Measurements from ENCODE around the gene ATP10B.
A peak's percentile ranks its signal among the peaks of the same experiment; 100 is the strongest.

Gene ATP10B

GRCh38 chr5:160805376-160805775 lies 46.6 kb downstream of the ATP10B start:
- no peak for DNase-seq

DNA sequence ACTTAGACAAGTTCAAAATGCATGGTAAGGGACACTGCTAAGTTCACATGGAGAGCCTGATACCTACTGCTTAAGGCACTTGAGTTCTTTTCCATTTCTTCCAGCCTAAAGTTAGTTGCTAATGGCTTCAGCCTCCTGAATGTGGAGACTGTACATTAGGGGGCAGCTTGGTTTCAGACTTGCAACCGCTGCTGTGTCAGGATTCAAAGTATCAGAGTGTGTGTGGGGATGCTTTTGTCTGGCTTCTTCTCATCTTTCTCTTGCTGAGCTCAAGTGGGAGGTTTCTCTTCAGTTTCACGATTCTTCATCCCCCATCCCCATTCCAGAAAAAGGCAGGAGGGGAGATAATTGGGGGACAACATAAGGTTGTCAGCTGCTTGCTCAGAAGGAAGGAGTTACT lies 49.4 kb downstream of the ATP10B start:
- DNase-seq, result no peak

DNA sequence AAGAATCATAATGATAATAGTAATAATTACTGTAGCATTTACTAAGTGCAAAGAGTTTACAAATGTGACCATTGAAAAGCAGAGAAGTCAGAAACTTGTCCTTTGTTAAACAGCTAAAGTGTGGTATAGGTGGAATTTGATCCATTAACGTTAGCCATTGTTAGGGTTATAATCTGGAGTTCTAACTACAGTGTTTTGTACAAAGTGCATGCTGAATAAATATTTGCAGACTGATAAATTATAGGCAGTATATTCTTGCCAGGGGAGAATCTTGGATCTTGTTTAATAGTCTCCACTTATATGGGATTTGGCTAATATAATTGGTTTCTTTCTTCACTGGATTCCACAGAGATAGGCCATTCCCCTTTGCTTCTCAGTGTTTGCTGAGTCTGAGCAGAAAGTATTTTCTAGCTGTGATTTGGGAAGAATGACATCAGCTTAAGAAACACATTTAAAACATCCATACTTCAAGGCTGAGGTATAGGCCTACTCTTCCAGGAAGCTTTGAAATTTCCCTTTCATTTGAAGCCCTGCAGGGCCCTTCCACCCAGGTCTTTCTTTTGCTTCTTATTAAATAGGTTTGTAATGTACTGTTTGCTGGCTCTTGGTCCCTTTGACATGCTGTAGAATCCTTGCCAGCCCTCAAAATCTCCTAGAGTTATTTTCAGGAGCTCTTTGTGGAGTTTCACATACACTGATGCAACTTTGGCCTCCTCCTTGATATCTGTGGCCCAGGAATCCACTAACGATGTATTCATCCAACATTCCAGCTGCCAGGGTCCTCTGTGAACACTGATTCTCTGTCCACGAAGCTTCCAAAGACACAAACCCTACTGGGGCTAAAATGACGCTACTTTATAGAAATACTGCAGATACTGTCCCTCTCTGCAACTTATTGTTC lies 51.4 kb downstream of the ATP10B start:
- DNase-seq, result no peak

DNA sequence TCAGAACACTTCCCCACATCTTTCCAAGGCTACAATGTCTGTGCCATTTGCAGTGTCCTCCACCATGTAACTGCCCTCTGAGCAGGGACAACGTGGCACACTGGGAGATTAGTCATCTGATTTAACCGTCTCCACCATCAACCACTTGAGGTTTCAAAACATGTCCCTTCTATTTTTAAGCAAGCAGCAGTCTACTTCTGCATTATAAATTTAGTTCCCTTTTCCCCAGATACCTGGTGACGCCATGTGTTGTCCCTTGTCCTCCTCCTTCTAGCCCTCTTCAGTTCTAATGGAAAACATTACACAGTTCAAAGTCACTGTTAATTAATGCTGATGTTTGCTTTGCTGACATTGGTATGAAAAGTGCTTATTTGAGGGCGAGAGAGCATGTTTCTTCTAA lies 52.8 kb downstream of the ATP10B start:
- DNase-seq, result no peak

DNA sequence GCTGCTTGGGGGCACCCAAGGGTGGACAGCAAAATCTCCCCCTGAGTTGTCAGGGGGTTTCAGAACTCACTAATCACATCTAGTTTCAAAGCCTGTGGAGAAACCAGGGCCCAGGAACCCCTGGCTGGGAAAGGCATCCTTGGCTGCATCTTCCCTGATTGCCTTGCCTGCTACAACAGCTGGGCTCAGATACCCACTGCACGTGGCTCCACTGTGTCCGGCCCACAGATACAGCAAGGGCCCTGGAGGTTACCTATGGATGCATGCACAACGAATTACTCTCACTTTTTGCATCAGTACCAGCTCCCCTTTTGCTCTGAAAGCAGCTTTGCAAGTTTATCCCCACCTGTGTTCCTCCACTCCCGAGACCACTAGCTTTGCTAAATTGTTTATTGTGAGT lies 55.0 kb downstream of the ATP10B start:
- no peak for DNase-seq

GRCh38 chr5:160793530-160793899 lies 58.5 kb downstream of the ATP10B start:
- no peak for DNase-seq

DNA sequence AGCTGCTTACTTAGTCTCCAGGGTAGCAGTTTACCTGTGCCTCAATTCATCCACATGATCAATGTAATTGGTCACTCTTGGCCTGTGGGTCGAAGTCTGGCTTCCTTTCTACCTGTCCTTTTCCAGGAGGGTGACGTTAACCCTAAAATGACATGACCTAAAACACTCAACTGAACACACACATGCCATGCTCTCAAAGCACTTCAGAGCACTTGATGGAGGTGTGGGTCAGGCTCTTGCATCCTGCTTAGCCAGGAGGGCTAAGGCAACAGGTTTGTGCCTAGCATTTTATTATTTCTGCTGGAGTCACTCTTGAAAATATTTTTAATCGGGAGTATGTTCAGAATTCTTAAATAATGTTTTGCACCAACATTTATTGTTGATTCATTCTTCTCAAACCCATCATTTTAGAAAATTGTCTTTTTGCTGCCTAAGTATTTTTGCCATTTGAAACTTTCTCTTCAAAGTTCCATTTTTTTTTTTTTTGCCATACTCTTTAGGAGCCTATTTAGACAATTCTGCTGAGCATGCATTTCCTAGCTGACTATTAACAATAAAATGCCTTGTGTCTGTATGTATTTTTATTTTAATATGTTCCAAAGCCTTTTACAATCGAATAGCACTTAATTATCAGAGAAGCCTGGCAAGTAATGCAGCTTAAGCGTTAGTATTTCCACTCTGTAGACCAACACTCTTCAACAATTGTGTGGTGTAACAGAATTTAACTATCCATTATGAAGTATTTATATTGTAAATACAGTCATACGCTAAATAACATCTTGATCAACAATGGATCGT lies 59.1 kb downstream of the ATP10B start:
- DNase-seq, result no peak

GRCh38 chr5:160792281-160792680 lies 59.7 kb downstream of the ATP10B start:
- no peak for DNase-seq

DNA sequence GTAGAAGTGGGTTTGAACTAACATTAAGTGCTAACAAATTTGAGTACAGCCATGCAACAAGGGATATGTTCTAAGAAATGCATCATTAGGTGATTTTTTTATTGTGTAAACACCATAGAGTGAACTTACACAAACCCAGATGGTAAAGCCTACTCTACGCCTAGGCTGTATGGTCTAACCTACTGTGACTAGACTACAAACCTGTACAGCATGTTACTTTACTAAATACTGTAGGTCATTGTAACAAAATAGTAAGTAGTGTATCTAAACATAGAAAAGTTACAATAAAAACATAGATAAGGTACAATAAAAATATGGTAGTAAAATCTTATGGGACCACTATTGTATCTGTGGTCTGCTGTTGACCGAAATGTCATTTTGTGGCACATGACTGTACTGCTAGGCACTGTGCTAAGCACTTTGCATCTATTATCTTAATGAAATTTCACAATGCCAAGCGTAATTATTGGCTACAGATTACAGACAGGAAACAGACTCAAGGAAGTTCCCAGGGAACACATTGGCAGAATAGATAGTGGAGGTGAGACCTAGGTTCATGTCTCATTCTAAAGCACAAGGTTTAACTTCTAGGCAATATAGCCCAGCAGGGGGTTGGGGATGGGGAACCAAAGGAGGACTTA lies 62.7 kb downstream of the ATP10B start:
- no peak for DNase-seq

- DNase-seq, result no peak
Measured at GRCh38 chr5:160788102-160788660, 63.8 kb downstream of the ATP10B start.

DNA sequence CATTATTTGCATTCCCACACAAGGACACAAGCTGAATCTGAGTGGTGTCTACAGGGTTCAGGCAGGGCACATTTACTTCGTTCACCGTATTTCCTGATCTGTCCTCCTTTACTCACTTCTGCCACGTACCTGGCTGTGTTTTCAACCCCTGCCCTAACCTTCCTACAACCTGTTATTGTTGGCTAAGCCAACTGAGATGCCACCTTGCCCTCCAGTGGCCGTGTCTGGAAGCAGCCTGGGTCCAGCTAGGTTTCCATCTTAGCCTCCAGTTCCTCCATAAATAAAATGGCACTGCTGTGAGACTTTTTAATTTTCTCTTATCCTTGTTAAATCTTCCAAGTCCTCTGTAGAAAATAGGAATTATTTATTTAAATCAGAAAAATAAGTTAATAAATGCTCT lies 64.8 kb downstream of the ATP10B start:
- DNase-seq, result peak; percentile 28

- no peak for DNase-seq
Measured at GRCh38 chr5:160774666-160775315, 77.2 kb downstream of the ATP10B start.

GRCh38 chr5:160773646-160774410 lies 78.2 kb downstream of the ATP10B start:
- no peak for DNase-seq

DNA sequence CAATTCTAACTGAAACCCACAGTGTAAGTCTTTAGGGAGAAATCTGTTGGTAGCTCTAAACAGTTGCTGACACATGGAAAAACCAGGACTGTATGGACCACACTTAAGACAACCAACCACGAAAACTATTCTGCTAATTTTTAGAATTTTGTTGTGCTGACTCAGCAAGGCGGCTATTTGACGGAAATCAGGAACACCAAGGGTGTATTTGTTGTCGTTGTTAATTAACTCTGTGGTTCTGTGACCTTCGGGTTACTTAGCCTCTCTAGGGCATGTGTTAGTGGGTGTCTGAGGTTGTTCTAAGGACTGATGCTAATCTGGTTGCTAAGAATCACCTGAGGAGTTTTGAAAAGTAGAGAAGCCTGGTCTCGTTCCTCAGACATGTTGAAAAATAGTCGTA lies 79.2 kb downstream of the ATP10B start:
- no peak for DNase-seq

GRCh38 chr5:160770718-160771117 lies 81.3 kb downstream of the ATP10B start:
- no peak for DNase-seq

- no peak for DNase-seq
Measured at GRCh38 chr5:160769301-160769700, 82.7 kb downstream of the ATP10B start.

DNA sequence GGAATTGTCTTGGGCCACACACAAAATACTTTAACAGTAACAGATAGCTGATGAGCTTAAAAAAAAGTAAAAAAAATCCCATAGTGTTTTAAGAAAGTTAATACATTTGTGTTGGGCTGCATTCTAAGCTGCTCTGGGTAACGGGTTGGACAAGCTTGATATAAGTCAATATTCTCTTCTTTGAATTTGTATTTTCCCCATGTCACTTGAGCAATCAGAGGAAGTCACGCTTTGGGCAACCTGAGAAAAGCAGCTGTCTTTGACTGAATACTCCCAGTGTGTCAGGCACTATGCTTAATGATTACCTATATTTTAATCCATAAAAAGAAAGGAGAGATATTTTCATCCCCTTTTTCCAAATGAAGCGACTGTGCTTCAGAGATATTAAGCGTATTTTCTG lies 84.9 kb downstream of the ATP10B start:
- no peak for DNase-seq

- DNase-seq, result no peak
Measured at GRCh38 chr5:160760008-160760407, 92.0 kb downstream of the ATP10B start.

GRCh38 chr5:160757194-160757593 lies 94.8 kb downstream of the ATP10B start:
- no peak for DNase-seq

GRCh38 chr5:160750938-160751657 lies 100.9 kb downstream of the ATP10B start:
- DNase-seq, result no peak

DNA sequence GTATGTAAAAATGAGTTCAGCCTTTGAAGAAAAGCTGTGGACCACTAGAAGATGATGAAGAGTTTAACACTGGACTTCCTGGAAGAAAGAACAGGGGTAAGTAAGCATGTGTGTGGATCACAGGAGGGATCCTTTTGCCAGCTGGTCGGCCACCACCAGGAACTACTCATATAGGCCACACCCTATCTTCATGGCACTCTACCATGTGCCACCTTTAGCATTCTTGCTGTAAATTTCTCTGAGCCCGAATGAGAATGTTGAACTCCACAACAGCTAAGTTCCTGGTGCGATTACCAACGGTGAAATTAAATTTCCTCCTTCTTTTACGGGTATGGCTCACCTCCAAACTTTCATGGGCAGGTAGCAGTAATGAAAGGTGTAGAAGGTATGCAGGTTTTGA lies 102.3 kb downstream of the ATP10B start:
- no peak for DNase-seq
